ENCODE results near the gene PHTF2. TPM values are rescaled to one million over a fixed set of nuclear protein-coding genes. Genes with fewer than 3 reads are reported as not detected.

PHTF2 gene
- total RNA-seq, result 14.6 and 23.2 TPM in 2 replicates

GRCh38 chr7:77798394-77799077 lies at the start of gene PHTF2, which contains the start of gene TMEM60:
Gene PHTF2, plus strand, starts transcription at chr7:77798773.
Gene TMEM60, minus strand, starts transcription at chr7:77798434. Its CDS starts 4,061 bp downstream, at chr7:77794373.

Other genes with a start within 250 kb of the PHTF2 start
- gene RSBN1L, start 102.3 kb upstream of the PHTF2 start, total RNA-seq, result 5.2 and 6.3 TPM in 2 replicates
- 9.9 and 15.9 TPM in 2 replicates for gene TMEM60, start 339 bp upstream of the PHTF2 start, total RNA-seq